B cell (primary cell): ENCODE results near the gene EIF3CL. TPM values are rescaled to one million over a fixed set of nuclear protein-coding genes. Genes with fewer than 3 reads are reported as not detected.
"Not testable (repeated sequence)": the region's sequence is repeated elsewhere in the genome, so short reads cannot be mapped to it uniquely, and the experiment has no call there.

Experiments used
- ATAC-seq: fragments of 200-7000 bp; cut with Tn5 transposase; one replicate; pipeline ENCODE4 v1.10.0; 2021; ENCODE audit warnings: low read depth, mild to moderate bottlenecking, moderate number of reproducible peaks, moderate library complexity
- CTCF ChIA-PET: fragments of 350-600 bp; sonication (Branson Sonifier 250); formaldehyde crosslinking; loops from one replicate; lab custom pipeline; 2021; ENCODE audit warnings: antibody characterized with exemption, inconsistent platforms; lab: Charles Lee
- POLR2A ChIA-PET: fragments of 350-600 bp; sonication (Branson Sonifier 250); formaldehyde crosslinking; loops from one replicate; lab custom pipeline; 2021; ENCODE audit warnings: antibody characterized with exemption; lab: Charles Lee
- DNase-seq: peaks from one replicate; pipeline ENCODE4 v3.0.0; 2013
- H2AFZ ChIP-seq: 2 replicates; pipeline ENCODE4 v1.6.1; 2012; ENCODE audit warnings: mild to moderate bottlenecking, low read depth, low read length; ENCODE audit not compliant: insufficient read depth, poor library complexity, severe bottlenecking
- H3K27ac ChIP-seq, 2 donors: 1 replicate in 1 of 2; 2 replicates in 1 of 2; pipeline ENCODE4 v1.5.1; 2012 to 2013; ENCODE audit warnings: low read length in 2 of 2, mild to moderate bottlenecking in 2 of 2, moderate library complexity in 1 of 2
- H3K27me3 ChIP-seq, 4 experiments: fragments of 200-600 bp in 1 of 4; sonication (generic) in 1 of 4; replicated peaks in 1 of 4; 1 replicate in 2 of 4; 2 replicates in 2 of 4; pipeline versions ENCODE4 v1.6.1 to v1.7.0; 2013 to 2016; ENCODE audit warnings: low read length in 3 of 4, mild to moderate bottlenecking in 2 of 4, mixed read lengths in 1 of 4, moderate library complexity in 1 of 4; ENCODE audit not compliant: insufficient read depth in 4 of 4, control insufficient read depth in 3 of 4; ENCODE audit errors: control extremely low read depth in 1 of 4
- H3K36me3 ChIP-seq, 2 experiments: replicated peaks in 1 of 2; 1 replicate in 1 of 2; 2 replicates in 1 of 2; pipeline versions ENCODE4 v1.6.1 to v1.7.1; 2013; ENCODE audit warnings: low read length in 1 of 2; ENCODE audit not compliant: insufficient read depth in 2 of 2, control insufficient read depth in 1 of 2; ENCODE audit errors: control extremely low read depth in 1 of 2, extremely low read depth in 1 of 2
- H3K4me1 ChIP-seq, 2 donors: fragments of 200-600 bp in 1 of 2; sonication (generic) in 1 of 2; 1 replicate in 1 of 2; 2 replicates in 1 of 2; pipeline versions ENCODE4 v1.5.1 to v1.6.1; 2013 to 2017; ENCODE audit warnings: low read length in 2 of 2; ENCODE audit not compliant: control insufficient read depth in 2 of 2, insufficient read depth in 2 of 2
- H3K4me2 ChIP-seq: replicated peaks from 2 replicates; pipeline ENCODE3; 2012; ENCODE audit warnings: mild to moderate bottlenecking, low read depth, low read length; ENCODE audit not compliant: poor library complexity, severe bottlenecking
- H3K4me3 ChIP-seq, 5 experiments: fragments of 200-600 bp in 1 of 5; sonication (generic) in 1 of 5; 1 replicate in 3 of 5; 2 replicates in 2 of 5; pipeline versions ENCODE4 v1.5.1 to v1.7.0; 2011 to 2016; ENCODE audit warnings: low read length in 4 of 5, mild to moderate bottlenecking in 4 of 5, low read depth in 2 of 5, control low read depth in 1 of 5, moderate library complexity in 1 of 5; ENCODE audit not compliant: insufficient read depth in 1 of 5; ENCODE audit errors: control extremely low read depth in 1 of 5, extremely low read depth in 1 of 5
- H3K79me2 ChIP-seq: fragments of 200-600 bp; sonication (generic); one replicate; pipeline ENCODE4 v1.6.0; 2016; ENCODE audit warnings: low read length; ENCODE audit not compliant: control insufficient read depth, insufficient read depth
- H3K9ac ChIP-seq: fragments of 200-600 bp; sonication (generic); 2 replicates; pipeline ENCODE4 v1.6.1; 2017; ENCODE audit warnings: mild to moderate bottlenecking, low read length, moderate library complexity
- H3K9me3 ChIP-seq, 3 donors: one replicate each; pipeline versions ENCODE4 v1.6.1 to v1.7.1; 2013; ENCODE audit warnings: low read length in 2 of 3; ENCODE audit not compliant: control insufficient read depth in 2 of 3, insufficient read depth in 1 of 3; ENCODE audit errors: control extremely low read depth in 1 of 3
- H4K20me1 ChIP-seq: 2 replicates; pipeline ENCODE4 v1.6.0; 2012; ENCODE audit warnings: mild to moderate bottlenecking, low read length; ENCODE audit not compliant: insufficient read depth, control insufficient read depth, poor library complexity, severe bottlenecking
- H3K27ac Mint-ChIP-seq: one replicate; pipeline ENCODE4 v1.8.0; 2021; ENCODE audit warnings: mixed read lengths
- H3K27me3 Mint-ChIP-seq: one replicate; pipeline ENCODE4 v1.8.0; 2021; ENCODE audit warnings: mixed read lengths
- H3K4me1 Mint-ChIP-seq: one replicate; pipeline ENCODE4 v1.8.0; 2021; ENCODE audit warnings: mixed read lengths
- H3K4me3 Mint-ChIP-seq: one replicate; pipeline ENCODE4 v1.8.0; 2021; ENCODE audit warnings: mixed read lengths
- H3K9me3 Mint-ChIP-seq: one replicate; pipeline ENCODE4 v1.8.0; 2022; ENCODE audit warnings: mixed read lengths; ENCODE audit not compliant: insufficient read depth
- WGBS: methylation state at CpG from one replicate; pipeline ENCODE4 v1.1.5; 2013; ENCODE audit warnings: missing lambda C conversion rate; ENCODE audit not compliant: insufficient coverage; 5-methylcytosine and 5-hydroxymethylcytosine counted together
- intact Hi-C: fragments of 100-400 bp; cut with micrococcal nuclease; formaldehyde crosslinking; loops from one replicate; pipeline ENCODE4 v1.10.0; 2022
- polyA minus RNA-seq: library from RNA; depleted of rRNA, polyadenylated mRNA; stranded (reverse); fragments of >200 nt; gene quantifications from 2 replicates; pipeline ENCODE4 v1.2.3, GENCODE V29; 2012
- polyA plus RNA-seq: library from polyadenylated mRNA; depleted of rRNA; stranded (reverse); fragments of >200 nt; gene quantifications from 2 replicates; pipeline ENCODE4 v1.2.3, GENCODE V29; 2012
- total RNA-seq, 2 donors: library from RNA; stranded (reverse); fragments of 120-200 nt in 1 of 2; gene quantifications; 1 replicate in 1 of 2; 2 replicates in 1 of 2; pipeline versions ENCODE4 v1.2.3 to v1.2.4, GENCODE V29; 2013 to 2022

EIF3CL gene
- total RNA-seq (73.8 and 77.9 TPM in 2 replicates), polyA plus RNA-seq (37.9 and 90.2 TPM in 2 replicates), polyA minus RNA-seq (63.7 and 110 TPM in 2 replicates)
- 34.0 TPM for total RNA-seq (2013)

GRCh38 chr16:28403220-28404072 is at the start of gene EIF3CL:
Gene EIF3CL, minus strand, starts transcription at chr16:28403841. Its CDS starts 223 bp downstream, at chr16:28403618.
- H3K4me1 ChIP-seq, intact Hi-C loops, H3K79me2 ChIP-seq, H3K27ac Mint-ChIP-seq, H2AFZ ChIP-seq, H3K4me1 Mint-ChIP-seq, CTCF ChIA-PET, H3K4me2 ChIP-seq, H3K9ac ChIP-seq, H3K9me3 ChIP-seq, POLR2A ChIA-PET, H3K9me3 Mint-ChIP-seq, H3K27ac ChIP-seq, H3K36me3 ChIP-seq, H3K27me3 Mint-ChIP-seq, H3K27me3 ChIP-seq, DNase-seq, H4K20me1 ChIP-seq: not testable (repeated sequence)
- no CpG with 5 or more reads among the region's 66 CpGs for WGBS
- H3K4me3 Mint-ChIP-seq: peak within 1 kb of the TSS; percentile 55
- ATAC-seq: peak; percentile 99
- H3K4me3 ChIP-seq: peak within 1 kb of the TSS in 2 of 5 experiments; percentile 11 to 26

DNA sequence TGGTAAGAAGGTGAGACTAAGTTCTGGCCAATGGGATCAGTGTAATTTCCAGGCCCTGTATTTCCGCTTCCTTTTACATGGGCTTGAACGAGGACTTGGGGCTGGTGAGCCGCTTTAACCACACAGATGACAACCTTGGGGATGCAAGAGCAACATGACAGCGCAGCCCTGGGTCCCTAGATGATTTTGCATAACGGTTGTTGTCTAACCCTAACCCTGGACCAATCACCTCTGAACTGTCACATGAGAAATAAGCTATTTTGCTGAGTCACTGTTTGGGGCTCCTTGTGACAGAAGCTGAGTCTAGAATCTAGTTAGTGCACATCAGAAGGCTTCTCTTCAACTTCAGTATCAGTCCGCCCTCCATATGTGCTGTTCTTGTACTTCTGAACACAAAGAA is 43.4 kb upstream of the EIF3CL start:
- intact Hi-C loops, CTCF ChIA-PET, H3K4me1 ChIP-seq, H3K9ac ChIP-seq, H3K4me2 ChIP-seq, H3K4me3 ChIP-seq, POLR2A ChIA-PET, H3K9me3 Mint-ChIP-seq, H3K27me3 Mint-ChIP-seq, H2AFZ ChIP-seq, H3K27ac Mint-ChIP-seq, H3K27ac ChIP-seq, DNase-seq, H4K20me1 ChIP-seq, H3K9me3 ChIP-seq, H3K4me1 Mint-ChIP-seq, H3K36me3 ChIP-seq, H3K79me2 ChIP-seq, H3K4me3 Mint-ChIP-seq, H3K27me3 ChIP-seq, ATAC-seq: not testable (repeated sequence)
- WGBS: no CpG with 5 or more reads among the region's 6 CpGs

DNA sequence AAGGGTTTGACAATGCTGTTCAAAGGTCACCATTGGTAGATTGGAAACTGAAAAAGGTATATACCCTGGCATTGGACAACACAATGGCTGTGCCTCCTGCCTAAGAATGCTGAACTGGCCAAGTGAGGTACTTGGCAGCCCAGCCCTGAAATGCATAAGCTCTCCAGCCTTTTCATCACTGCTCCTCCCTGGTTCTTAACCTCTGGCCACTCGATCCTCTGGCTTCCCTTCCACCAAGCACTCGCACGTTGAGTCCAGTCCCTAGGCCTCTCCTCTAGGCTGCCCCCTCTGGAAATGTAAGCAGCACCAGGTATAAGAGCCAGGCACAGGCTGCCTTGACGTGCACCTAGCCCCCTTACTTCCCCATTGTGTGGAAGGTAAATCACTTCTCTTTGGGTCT is 42.7 kb upstream of the EIF3CL start:
- intact Hi-C loops, H3K27me3 Mint-ChIP-seq, H3K9me3 ChIP-seq, H3K79me2 ChIP-seq, ATAC-seq, H3K9ac ChIP-seq, H3K4me3 Mint-ChIP-seq, H3K27ac ChIP-seq, POLR2A ChIA-PET, H3K4me1 Mint-ChIP-seq, H2AFZ ChIP-seq, H3K9me3 Mint-ChIP-seq, H3K4me3 ChIP-seq, DNase-seq, H3K27ac Mint-ChIP-seq, H4K20me1 ChIP-seq, H3K36me3 ChIP-seq, CTCF ChIA-PET, H3K4me2 ChIP-seq, H3K4me1 ChIP-seq, H3K27me3 ChIP-seq: not testable (repeated sequence)
- WGBS: no CpG with 5 or more reads among the region's 4 CpGs

GRCh38 chr16:28443943-28444342 is 40.3 kb upstream of the EIF3CL start:
- H3K4me3 Mint-ChIP-seq, H2AFZ ChIP-seq, H4K20me1 ChIP-seq, H3K9ac ChIP-seq, H3K27ac Mint-ChIP-seq, H3K4me1 ChIP-seq, H3K9me3 ChIP-seq, H3K27ac ChIP-seq, H3K4me1 Mint-ChIP-seq, H3K79me2 ChIP-seq, H3K9me3 Mint-ChIP-seq, CTCF ChIA-PET, H3K27me3 Mint-ChIP-seq, H3K27me3 ChIP-seq, H3K4me2 ChIP-seq, ATAC-seq, H3K4me3 ChIP-seq, intact Hi-C loops, DNase-seq, POLR2A ChIA-PET, H3K36me3 ChIP-seq: not testable (repeated sequence)
- no CpG with 5 or more reads among the region's 6 CpGs for WGBS
